ENCODE measurements around the gene SIL1. TPM values are rescaled to one million over a fixed set of nuclear protein-coding genes. Genes with fewer than 3 reads are reported as not detected.

SIL1 gene
- total and polyA plus RNA-seq, 9 of the 15 experiments (the other 6 are each of a cell fraction or from before 2014, with no cell fraction given) = 1.3 to 30.5 (median 18.1) TPM

DNA sequence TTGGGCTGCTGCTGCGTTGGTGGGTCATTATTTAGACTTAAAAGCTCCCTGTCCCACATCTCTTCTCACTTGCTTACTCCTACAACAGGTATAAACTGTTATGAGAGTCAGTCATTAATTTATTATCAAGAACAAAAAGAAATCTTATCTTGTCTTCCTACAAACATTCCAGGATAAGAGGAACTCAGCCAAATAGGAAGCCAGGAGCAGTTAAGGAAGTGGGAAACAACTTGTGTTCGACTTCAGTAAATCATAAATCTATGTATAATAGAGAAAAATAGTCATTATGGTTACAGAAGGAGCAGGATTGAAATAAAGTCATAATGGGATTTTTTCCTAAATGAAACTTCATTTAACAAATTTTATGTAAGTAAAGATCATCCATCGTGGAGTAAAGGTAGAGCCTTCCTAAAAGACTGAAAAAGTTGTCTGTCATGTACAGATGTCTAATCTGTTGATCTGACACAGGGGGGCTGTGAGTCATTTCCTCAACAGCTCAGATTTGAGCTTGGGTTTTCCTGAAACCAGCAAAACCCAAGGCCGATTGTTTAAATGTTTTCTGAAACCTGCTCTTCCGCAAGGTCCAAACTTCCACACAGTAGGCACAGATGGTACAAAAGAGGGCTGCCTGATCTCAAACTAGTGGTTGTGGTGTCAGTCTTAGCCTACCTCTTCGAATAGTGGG, 297.7 kb downstream of the SIL1 start:
- intact Hi-C loops (cut with micrococcal nuclease) = no loop called here
- H3K4me2 ChIP-seq (ENCODE audit: insufficient read depth, low read length) = no peak overlapping the region
- no peak for ATAC-seq
- in situ Hi-C loops (cut with MboI) = no loop called here
- no peak overlapping the region for H2AFZ ChIP-seq (ENCODE audit: low read depth, low read length)
- 39% methylated on average over 6 of the region's 6 CpGs for whole genome bisulfite sequencing (ENCODE audit: insufficient coverage, low coverage, missing lambda C conversion rate)
- no peak overlapping the region for H3K4me3 ChIP-seq
- peak in 2 of 4 experiments; percentile 22 to 41 for DNase-seq (ENCODE audit: extremely low read depth in 1 of 4, low spot score in 3 of 4)
- no peaks in the 10 kb centered on the region for H3K79me2 ChIP-seq (ENCODE audit: control insufficient read depth, insufficient read depth, low read length)
- H3K9ac ChIP-seq (ENCODE audit: insufficient read depth in 1 of 2, low read depth in 2 of 2, low read length in 2 of 2) = no peak overlapping the region
- BruUV-seq (replicated peaks) = no TSS peak
- H3K36me3 ChIP-seq (ENCODE audit: control insufficient read depth, insufficient read depth, low read length) = peaks cover 3% of the 10 kb centered on the region; the same call in 2 of the 3 replicates
- no peaks in the 10 kb centered on the region for H3K27me3 ChIP-seq (ENCODE audit: control insufficient read depth in 2 of 2, insufficient read depth in 2 of 2, low read length in 2 of 2)
- H3K27ac ChIP-seq (ENCODE audit: extremely low read depth, low read depth, low read length) = no peak overlapping the region
- H3K9me1 ChIP-seq (ENCODE audit: control insufficient read depth, insufficient read depth, low read length) = no peaks in the 10 kb centered on the region
- no peaks in the 10 kb centered on the region for H3K9me3 ChIP-seq (replicated peaks; ENCODE audit: control insufficient read depth, insufficient read depth, low read depth, low read length)
- POLR2A ChIA-PET = interaction anchor here (0.5 to 0.7 kb wide), 2 partner anchors 137 to 202 kb away, joined by 3 read pairs; no protein-coding TSS in a partner anchor
- peak; percentile 60 for FAIRE-seq
- H3K4me1 ChIP-seq (replicated peaks in 1 of 2; ENCODE audit: control insufficient read depth in 2 of 2, insufficient read depth in 2 of 2, low read length in 2 of 2) = peaks cover 0 to 8% of the 10 kb centered on the region in 2 experiments; a peak in 2 of 5 replicates
- CTCF ChIA-PET (ENCODE audit: low intra/inter-chr PET ratio) = no interaction called here
- no peaks in the 10 kb centered on the region for H4K20me1 ChIP-seq (replicated peaks; ENCODE audit: control insufficient read depth, insufficient read depth, low read length)
- TF ChIP-seq, protein P1, sequence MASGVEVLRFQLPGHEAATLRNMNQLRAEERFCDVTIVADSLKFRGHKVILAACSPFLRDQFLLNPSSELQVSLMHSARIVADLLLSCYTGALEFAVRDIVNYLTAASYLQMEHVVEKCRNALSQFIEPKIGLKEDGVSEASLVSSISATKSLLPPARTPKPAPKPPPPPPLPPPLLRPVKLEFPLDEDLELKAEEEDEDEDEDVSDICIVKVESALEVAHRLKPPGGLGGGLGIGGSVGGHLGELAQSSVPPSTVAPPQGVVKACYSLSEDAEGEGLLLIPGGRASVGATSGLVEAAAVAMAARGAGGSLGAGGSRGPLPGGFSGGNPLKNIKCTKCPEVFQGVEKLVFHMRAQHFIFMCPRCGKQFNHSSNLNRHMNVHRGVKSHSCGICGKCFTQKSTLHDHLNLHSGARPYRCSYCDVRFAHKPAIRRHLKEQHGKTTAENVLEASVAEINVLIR (CRISPR knock-in tag; IDR thresholded peaks at IDR 0.05) = no peak
- TF ChIP-seq FOS (IDR thresholded peaks at IDR 0.05; ENCODE audit: extremely low read depth, insufficient read length) (peak; percentile 18), JUN (IDR thresholded peaks at IDR 0.05; ENCODE audit: borderline replicate concordance, low read depth, low read length) (peak; percentile 81), JUN (CRISPR knock-in tag; IDR thresholded peaks at IDR 0.05; ENCODE audit: borderline replicate concordance) (no peak), CLOCK (CRISPR knock-in tag; IDR thresholded peaks at IDR 0.05; ENCODE audit: borderline replicate concordance) (no peak), PHF21A (IDR thresholded peaks at IDR 0.05; ENCODE audit: borderline replicate concordance, low read depth) (no peak), CBFA2T3 (IDR thresholded peaks at IDR 0.05) (peak; percentile 35), PCBP1 (IDR thresholded peaks at IDR 0.05; ENCODE audit: low read depth, low read length, poor library complexity, severe bottlenecking) (no peak), SIRT6 (IDR thresholded peaks at IDR 0.05; ENCODE audit: low read depth, low read length) (no peak), SMAD3 (CRISPR knock-in tag; conservative IDR thresholded peaks at IDR 0.05) (no peak)
- TF ChIP-seq, protein P2, sequence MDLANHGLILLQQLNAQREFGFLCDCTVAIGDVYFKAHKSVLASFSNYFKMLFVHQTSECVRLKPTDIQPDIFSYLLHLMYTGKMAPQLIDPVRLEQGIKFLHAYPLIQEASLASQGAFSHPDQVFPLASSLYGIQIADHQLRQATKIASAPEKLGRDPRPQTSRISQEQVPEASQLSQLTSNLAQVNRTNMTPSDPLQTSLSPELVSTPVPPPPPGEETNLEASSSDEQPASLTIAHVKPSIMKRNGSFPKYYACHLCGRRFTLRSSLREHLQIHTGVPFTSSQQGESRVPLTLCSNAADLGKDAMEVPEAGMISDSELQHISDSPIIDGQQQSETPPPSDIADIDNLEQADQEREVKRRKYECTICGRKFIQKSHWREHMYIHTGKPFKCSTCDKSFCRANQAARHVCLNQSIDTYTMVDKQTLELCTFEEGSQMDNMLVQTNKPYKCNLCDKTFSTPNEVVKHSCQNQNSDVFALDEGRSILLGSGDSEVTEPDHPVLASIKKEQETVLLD (IDR thresholded peaks at IDR 0.05) = no peak
